ENCODE results near the gene ZC2HC1B.

The ZC2HC1B gene

DNA sequence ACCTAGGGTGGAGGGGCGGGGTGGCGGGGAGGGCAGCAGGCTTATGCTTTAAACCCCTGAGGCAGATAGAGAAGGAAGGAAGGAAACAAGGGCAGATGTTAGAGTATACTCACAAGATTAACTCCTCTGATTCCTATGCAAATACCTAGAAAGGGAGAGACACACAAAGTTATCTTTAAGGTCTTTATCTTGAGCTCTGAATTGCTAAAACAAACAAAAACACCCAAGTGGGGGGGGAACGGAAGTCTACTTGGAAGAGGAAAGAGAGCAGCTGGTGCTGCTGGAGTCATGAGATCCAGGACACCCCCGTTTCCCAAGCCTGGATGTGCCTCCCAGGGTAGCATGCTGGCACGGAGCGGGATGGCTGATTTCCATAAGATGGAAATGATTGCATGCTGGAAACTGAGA lies 100.4 kb downstream of the ZC2HC1B start:
- no peak for DNase-seq

DNA sequence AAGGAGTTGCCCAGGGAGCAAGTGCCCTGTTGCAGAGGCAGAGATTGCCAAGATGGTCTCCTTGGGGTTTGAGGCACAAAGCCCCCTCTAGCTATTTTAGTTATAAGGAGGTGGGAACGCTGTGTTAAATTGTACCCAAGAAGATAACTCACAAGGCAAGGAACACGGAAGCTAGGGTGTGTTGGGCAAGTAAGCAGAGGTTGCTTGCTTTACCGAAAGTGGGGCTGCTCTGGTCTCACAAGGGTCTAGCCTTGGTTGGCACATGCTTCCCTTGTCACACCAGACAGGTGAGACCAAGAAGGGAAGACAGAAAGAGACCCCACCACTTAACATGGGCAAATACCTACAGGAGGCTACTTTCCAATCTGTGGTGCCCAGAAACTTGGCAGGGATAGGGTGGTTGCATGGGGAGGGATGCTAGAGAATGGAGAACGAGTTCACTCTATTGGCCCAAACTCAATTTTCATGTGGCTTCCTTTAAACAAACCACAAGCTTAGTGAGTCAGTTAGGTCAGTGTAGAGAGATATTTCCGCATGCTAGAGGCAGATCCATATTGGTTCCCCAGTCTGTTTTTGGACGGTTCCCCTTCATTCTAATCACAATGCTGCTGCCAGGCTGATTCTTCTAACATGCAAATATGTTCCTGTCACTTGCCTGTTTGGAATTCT lies 101.4 kb downstream of the ZC2HC1B start:
- DNase-seq = no peak

- no peak for DNase-seq
Measured at GRCh38 chr6:143966312-143966711, 102.0 kb downstream of the ZC2HC1B start.

DNA sequence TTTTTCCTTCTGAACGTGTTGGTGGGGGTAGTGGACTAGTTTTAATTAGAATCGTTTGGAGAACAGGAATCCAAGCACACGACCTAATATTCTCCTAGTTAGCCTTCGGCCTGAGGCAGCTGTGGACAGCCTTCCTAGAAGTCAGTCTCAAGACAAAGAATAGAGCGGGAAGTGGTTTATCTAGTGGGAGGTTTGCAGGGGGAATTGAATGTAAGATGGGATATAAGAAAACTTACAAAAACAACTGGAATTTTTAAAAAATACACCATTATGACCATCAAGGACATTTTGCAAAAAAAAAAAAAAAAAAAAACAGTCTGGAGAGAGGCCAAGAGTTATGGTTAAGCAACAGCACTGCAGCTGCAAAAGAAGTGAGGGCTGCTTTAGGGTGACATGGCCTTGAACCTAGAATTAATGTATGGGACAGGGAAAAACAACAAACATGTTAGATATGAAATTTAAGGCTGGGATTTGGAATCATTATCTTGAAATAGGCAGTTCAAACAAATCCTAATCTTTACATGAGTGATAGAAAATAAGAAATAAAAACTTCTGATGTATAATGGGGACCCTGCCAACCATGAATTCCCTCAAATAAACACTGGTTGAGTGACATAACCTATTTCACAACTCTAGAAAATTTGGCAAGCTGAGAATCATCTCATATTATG lies 103.6 kb downstream of the ZC2HC1B start:
- no peak for DNase-seq

GRCh38 chr6:143969077-143969476 lies 104.8 kb downstream of the ZC2HC1B start:
- no peak for DNase-seq

DNA sequence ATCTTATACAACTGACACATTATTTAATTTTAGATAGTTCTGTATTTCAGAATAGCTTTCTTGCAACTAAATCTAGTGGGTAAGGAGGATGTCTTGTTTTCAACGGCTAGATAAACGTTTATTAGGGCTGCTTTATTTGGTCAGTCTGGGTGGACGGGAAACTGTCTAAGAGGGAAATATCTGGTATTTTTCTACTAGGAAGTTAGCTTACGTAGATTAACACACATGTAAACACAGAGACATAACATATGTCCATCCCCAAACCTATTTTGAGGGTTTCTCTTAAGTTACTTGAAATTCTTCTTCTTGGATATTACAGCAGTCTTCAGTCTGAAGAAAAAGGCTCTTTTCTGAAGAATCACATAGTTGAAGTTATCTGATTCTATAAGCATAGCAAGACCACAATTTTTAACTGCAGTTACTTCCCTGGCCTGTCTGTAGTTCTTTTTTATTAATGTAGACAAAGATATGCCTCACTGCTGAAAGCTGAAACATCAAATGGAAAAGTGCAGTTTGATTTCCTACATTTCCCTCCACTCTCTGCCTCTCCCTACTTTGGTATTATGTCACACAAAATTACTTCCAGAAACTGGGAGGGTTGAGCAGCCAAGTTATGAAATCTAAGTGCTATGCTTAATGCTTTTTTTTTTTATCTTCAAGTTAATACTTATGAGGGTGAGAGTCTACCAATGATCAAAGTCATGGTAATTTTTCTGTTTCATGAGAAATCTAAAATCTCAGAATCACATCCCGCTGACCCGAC lies 106.4 kb downstream of the ZC2HC1B start:
- no peak for DNase-seq

GRCh38 chr6:143971482-143972205 lies 107.4 kb downstream of the ZC2HC1B start:
- no peak for DNase-seq

- no peak for DNase-seq
Measured at GRCh38 chr6:143973097-143973966, 109.1 kb downstream of the ZC2HC1B start.

GRCh38 chr6:143974089-143974488 lies 109.8 kb downstream of the ZC2HC1B start:
- DNase-seq = no peak

GRCh38 chr6:143976806-143977349 lies 112.6 kb downstream of the ZC2HC1B start:
- DNase-seq = no peak

DNA sequence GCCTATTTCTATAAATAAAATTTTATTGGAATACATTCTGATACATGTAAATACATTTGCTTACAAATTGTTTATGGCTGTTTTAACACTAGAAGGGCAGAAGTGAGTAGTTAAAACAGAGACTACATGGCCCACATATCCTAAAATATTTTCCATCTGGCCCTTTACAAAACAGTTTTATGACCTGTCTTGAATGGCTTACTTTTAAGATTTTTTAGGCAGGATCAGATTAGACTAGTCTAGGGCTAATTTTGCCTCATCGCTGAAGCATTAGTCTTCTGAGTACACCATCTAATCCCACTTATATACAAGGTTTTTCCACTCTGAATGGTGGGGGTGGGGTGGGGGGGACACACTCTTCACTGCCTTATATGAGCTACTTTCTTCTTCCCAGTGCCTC lies 116.6 kb downstream of the ZC2HC1B start:
- DNase-seq = no peak

GRCh38 chr6:143982968-143983367 lies 118.7 kb downstream of the ZC2HC1B start:
- no peak for DNase-seq

- DNase-seq = no peak
Measured at GRCh38 chr6:143984666-143985065, 120.4 kb downstream of the ZC2HC1B start.

- DNase-seq = no peak
Measured at GRCh38 chr6:143986463-143987065, 122.3 kb downstream of the ZC2HC1B start.

Data from activated naive CD4-positive, alpha-beta T cell (primary cell).